Chondrocyte (in vitro differentiated cells): ENCODE data around the gene KCNA2. TPM values are rescaled to one million over a fixed set of nuclear protein-coding genes. Genes with fewer than 3 reads are reported as not detected.

Experiments
- DNase-seq: peaks from one replicate; pipeline ENCODE4 v3.0.0; 2021; ENCODE audit warnings: mixed read lengths, low spot score
- H3K27ac Mint-ChIP-seq: one replicate; pipeline ENCODE4 v1.8.0; 2021; ENCODE audit warnings: mild to moderate bottlenecking, moderate library complexity, mixed read lengths; ENCODE audit not compliant: unreplicated experiment
- H3K27me3 Mint-ChIP-seq: 2 replicates; pipeline ENCODE4 v1.8.0; 2021; ENCODE audit warnings: low read depth, mixed read lengths
- H3K36me3 Mint-ChIP-seq: 2 replicates; pipeline ENCODE4 v1.8.0; 2021; ENCODE audit warnings: low read depth, mixed read lengths
- H3K4me1 Mint-ChIP-seq: 2 replicates; pipeline ENCODE4 v1.8.0; 2021; ENCODE audit warnings: low read depth, mild to moderate bottlenecking, mixed read lengths
- H3K4me3 Mint-ChIP-seq: one replicate; pipeline ENCODE4 v1.8.0; 2021; ENCODE audit warnings: mild to moderate bottlenecking, moderate library complexity, mixed read lengths; ENCODE audit not compliant: unreplicated experiment
- H3K9me3 Mint-ChIP-seq: 2 replicates; pipeline ENCODE4 v1.8.0; 2021; ENCODE audit warnings: low read depth, mixed read lengths
- CTCF ChIP-seq: fragments of 200-600 bp; sonication (generic); IDR thresholded peaks from 2 replicates; pipeline ENCODE4 v1.5.0; 2021; ENCODE audit warnings: antibody characterized with exemption, mild to moderate bottlenecking, moderate library complexity
- total RNA-seq: library from RNA; stranded (reverse); gene quantifications from 3 replicates; pipeline ENCODE4 v1.2.1, GENCODE V29; 2021

KCNA2 gene
- total RNA-seq, 1 donor from 2014 or later, result 0.17 TPM

- H3K9me3 Mint-ChIP-seq, result no peaks in the 10 kb centered on the region
- TF ChIP-seq CTCF, result no peak
- peaks cover 11% of the 10 kb centered on the region for H3K27me3 Mint-ChIP-seq
- H3K4me3 Mint-ChIP-seq, result no peak overlapping the region
- DNase-seq, result no peak
- no peak overlapping the region for H3K27ac Mint-ChIP-seq
- H3K4me1 Mint-ChIP-seq, result no peaks in the 10 kb centered on the region
- no peaks in the 10 kb centered on the region for H3K36me3 Mint-ChIP-seq
Measured at GRCh38 chr1:110633646-110634030, 27.5 kb upstream of the KCNA2 start.

DNA sequence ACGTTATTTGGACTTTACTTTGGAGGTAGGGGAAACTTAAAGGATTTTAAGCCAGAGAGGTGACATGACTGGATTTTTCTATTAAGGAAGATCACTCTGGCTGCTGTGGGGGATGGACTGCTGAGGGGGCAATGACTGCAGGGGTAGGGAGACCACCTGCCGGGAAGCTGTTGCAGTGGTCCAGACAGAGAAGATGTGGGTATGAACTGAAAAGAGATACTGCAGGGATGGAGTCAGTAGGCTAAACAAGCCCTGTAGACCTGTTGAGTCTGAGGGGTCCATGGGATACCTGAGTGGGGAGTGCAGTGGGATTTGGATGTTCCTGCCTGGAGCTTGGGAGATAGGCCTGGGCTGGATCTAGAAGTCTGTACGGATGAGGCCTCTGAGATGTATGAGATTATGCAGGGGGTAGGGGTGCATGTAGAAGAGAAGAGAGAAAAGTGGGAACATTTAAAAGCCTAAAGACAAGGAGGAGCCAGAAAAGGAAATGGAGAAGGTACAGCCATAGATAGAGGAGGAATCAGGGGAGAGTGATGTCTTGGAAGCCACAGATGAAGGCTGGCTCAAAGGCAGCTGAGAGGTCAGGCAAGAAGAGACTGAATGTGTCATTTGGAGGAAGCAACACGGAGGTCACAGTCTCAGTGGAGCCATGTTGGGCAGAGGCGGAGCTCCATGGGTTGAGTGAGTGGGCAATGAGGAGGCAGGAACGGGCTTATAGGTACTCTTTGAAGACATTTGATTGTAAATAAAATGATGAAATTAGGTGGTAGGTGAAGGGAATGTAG, 25.9 kb upstream of the KCNA2 start:
- DNase-seq, result no peak
- Mint-ChIP-seq H3K36me3 (no peaks in the 10 kb centered on the region), H3K9me3 (no peaks in the 10 kb centered on the region), H3K4me3 (no peak overlapping the region), H3K27ac (no peak overlapping the region), H3K27me3 (peaks cover 16% of the 10 kb centered on the region), H3K4me1 (no peaks in the 10 kb centered on the region)
- no peak for TF ChIP-seq CTCF

GRCh38 chr1:110630839-110631663, 24.9 kb upstream of the KCNA2 start:
- no peaks in the 10 kb centered on the region for H3K4me1 Mint-ChIP-seq
- peaks cover 18% of the 10 kb centered on the region for H3K27me3 Mint-ChIP-seq
- no peak overlapping the region for H3K4me3 Mint-ChIP-seq
- DNase-seq, result no peak
- H3K27ac Mint-ChIP-seq, result no peak overlapping the region
- H3K36me3 Mint-ChIP-seq, result no peaks in the 10 kb centered on the region
- peak; percentile 84 for TF ChIP-seq CTCF
- H3K9me3 Mint-ChIP-seq, result no peaks in the 10 kb centered on the region

GRCh38 chr1:110628323-110629105, 22.4 kb upstream of the KCNA2 start:
- Mint-ChIP-seq H3K4me1 (no peaks in the 10 kb centered on the region), H3K27me3 (peaks cover 18% of the 10 kb centered on the region), H3K27ac (no peak overlapping the region), H3K36me3 (no peaks in the 10 kb centered on the region), H3K4me3 (no peak overlapping the region), H3K9me3 (peaks cover 3% of the 10 kb centered on the region)
- DNase-seq, result no peak
- TF ChIP-seq CTCF, result no peak

DNA sequence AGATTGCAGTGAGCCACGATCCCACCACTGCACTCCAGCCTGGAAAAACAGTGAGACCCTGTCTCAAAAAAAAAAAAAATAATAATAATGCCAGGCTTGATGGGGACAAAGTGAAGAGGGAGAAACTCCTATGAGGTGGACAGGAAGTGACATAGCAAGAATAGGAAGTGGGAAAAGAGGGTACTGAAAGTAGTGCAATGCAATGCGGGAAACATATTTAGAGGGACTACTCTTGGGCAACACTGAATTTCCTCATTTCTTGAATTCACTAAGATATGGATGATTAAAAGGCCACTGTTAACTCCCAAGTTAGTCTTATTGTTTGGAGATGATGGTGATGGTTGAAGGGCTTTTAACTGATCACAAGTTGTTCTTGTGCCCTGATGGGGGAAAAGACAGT, 21.6 kb upstream of the KCNA2 start:
- H3K27me3 Mint-ChIP-seq, result peaks cover 19% of the 10 kb centered on the region

More for the DNA sequence above, 21.6 kb upstream of the KCNA2 start:
- Mint-ChIP-seq H3K27ac (no peak overlapping the region), H3K4me3 (no peak overlapping the region), H3K36me3 (no peaks in the 10 kb centered on the region), H3K4me1 (no peaks in the 10 kb centered on the region), H3K9me3 (peaks cover 9% of the 10 kb centered on the region)
- no peak for TF ChIP-seq CTCF
- no peak for DNase-seq
